NCI-H510A (cell line): ENCODE results near the gene UCK1.

ENCODE experiments used
- DNase-seq: peaks from one replicate; lab custom pipeline; 2025; lab: John Stamatoyannopoulos, UW

UCK1 gene

GRCh38 chr9:131530920-131531832, at the start of gene UCK1:
TSS of gene UCK1 (minus strand) at chr9:131531263. CDS start at chr9:131531174, 89 bp downstream.
- DNase-seq: peak; percentile 92

GRCh38 chr9:131580358-131580757, 49.3 kb upstream of the UCK1 start:
- DNase-seq: no peak

GRCh38 chr9:131579789-131580211, 48.7 kb upstream of the UCK1 start:
- DNase-seq: no peak

DNA sequence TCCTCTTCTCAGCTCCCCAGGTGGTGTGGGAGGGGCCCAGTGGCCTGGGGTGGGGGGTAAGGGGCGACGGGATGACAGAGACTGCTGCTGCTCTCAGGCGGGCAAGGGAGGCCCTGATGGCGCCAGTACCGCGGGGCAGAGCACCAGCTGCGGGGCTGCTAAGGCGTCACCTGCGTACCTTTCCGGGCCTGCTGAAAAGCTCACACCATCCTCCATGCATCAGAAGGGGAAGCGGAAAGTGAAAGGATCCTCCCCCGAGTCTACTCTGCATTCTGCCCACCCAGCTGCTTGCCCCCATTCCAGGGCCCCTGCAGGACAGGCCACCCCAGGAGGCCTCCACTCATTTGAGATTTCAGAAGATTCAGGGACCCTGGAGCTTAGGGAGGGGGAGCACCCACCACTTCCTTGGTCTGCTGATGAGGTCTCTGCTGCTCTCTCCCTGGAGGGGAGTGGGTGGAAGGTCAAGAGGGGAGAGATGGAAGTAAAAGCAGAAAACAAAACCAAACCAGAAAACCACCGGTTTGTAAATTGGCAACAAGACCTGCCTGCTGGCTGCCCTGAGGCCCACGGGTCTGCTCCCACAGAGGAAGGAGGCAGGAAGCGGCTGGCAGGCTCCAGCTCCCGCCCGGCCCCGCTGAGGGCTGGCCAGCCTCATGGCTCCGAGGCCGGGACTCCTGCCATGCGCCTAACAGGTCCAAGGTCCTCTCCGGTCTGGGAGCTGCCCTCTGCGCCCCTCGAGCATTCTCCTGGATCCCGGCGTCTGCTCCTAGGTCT, 47.9 kb upstream of the UCK1 start:
- no peak for DNase-seq

- DNase-seq: no peak
Observed at GRCh38 chr9:131578021-131578420, 47.0 kb upstream of the UCK1 start.

GRCh38 chr9:131577005-131578000, 46.2 kb upstream of the UCK1 start:
- DNase-seq: no peak

- no peak for DNase-seq
Observed at GRCh38 chr9:131575946-131576853, 45.1 kb upstream of the UCK1 start.

DNA sequence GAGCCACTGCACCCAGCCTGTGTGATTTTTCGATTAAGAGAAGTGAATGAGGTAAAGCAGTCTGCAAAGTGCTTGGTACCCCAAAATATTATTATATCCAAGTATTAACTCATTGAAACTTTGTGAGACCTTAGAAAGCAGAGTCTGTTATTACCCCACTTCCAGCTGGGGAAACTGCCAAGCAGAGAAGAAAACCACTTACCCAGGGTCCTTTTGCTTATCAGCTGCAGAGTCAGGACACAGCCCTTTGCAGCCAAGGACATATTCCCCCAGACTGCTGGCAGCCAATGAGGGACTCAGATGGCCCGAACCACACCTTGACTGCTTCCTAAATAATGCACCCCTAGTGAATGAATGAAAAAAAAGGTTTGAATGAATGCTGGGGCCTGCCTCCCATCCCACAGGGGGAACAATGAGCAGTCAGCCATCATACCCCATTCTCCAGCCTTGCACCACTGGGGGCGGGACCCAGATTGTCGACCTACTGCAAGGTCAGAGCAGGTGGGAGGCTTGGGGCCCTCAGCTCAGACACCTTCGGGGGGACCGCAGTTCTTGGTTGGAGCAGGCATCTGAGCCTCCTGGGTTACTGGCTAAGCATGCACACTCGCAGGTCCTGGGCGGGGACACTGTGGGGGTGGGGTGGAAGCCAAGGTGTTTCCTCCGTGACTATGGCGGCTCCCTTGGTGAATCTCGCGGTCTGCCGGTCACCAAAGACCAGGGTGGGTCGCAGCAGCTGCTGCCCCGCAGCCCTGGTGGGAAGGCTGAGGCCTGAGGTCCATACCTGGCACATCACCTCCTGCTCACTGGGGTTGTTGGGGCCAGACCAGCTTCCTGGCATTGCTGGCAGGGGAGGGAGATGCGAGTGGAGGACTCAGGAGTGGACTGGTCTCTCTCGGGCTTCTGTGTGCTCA, 43.9 kb upstream of the UCK1 start:
- no peak for DNase-seq

DNA sequence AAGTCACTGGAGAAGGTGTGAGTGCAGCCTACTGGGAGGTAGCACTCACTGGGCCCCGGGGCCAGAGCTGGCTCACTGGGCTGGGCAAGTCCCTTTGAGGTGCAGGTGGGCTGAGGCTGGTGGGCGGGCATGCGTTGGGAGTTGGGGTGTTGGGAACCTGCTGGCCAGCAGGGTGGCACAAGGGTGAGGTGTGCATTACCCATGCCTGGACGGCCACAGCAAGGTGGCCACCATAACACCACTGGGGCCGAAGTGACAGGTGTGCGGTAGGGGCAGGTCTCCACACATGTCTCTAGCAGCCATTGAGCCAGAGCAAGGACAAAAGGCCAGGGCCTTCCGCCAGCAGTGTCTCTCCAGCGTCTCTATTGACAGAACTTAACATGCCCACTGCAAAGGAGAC, 36.8 kb upstream of the UCK1 start:
- DNase-seq: no peak

DNA sequence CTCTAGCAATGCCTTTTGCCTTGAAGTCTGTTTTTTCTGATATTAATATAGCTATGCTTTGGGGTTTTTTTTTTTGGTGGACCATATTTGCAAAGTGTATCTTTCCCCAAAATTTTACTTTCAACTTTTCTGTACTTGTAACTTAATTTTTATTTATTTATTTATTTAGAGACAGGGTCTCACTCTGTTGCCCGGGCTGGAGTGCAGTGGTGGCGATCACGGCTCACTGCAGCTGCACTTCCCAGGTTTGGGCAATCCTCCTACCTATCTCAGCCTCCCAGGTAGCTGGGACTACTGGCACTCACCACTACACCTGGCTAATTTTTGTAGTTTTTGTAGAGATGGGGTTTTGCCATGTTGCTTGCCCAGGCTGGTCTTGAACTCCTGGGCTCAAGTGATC, 35.1 kb upstream of the UCK1 start:
- DNase-seq: no peak

DNA sequence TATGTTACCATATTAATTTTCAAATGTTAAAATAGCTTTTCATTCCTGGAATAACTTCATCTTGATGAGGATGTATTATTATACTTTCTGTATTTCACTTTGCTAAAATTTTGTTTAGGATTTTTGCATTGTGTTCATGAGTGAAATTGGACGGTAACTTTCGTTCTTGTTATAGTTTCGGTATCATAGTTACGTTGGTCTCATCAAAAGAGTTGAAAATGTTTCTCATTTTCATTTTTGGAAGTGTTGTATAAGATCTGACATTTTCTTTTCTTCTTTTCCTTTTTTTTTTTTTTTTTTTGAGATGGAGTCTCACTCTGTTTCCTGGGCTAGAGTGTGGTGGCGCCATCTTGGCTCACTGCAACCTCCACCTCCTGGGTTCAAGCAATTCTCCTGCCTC, 34.3 kb upstream of the UCK1 start:
- no peak for DNase-seq

DNA sequence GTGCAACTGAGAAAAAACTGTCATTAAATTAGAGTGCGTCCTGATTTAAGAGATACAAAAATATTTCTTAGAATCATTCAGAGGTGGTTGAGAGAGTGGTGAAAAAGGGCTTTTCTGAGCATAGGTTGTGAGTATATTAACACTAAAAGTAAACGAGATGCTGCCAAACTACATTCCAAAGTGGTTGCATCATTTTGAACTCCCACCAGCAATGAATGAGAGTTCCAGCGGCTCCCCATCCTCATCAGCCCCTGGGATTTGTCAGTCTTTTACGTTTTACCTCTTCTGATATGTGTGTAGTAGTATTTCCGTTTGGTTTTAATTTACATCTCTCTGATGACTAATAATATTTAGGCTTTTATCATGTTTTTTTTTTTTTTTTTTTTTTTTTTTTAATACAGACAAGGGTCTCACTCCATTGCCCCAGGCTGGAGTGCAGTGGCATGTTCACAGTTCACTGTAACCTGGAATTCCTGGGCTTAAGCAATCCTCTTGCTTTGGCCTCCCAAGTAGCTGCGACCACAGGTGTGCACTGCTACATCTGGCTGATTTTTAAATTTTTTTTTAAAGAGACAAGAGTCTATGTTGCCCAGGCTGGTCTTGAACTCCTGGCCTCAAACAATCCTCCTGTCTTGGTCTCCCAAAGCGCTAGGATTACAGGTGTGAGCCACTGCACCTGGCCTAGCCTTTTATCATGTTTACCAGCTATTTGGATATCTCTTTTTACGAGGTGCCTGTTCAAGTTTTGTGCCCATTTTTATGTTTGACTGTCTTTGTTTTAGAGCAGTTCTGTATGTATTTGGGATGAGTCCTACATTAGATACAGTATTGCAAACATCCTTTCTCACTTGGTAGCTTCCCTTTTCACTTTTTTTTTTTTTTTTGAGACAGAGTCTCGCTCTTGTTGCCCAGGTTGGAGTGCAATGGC, 31.2 kb upstream of the UCK1 start:
- no peak for DNase-seq

- DNase-seq: no peak
Observed at GRCh38 chr9:131559421-131560000, 28.4 kb upstream of the UCK1 start.

DNA sequence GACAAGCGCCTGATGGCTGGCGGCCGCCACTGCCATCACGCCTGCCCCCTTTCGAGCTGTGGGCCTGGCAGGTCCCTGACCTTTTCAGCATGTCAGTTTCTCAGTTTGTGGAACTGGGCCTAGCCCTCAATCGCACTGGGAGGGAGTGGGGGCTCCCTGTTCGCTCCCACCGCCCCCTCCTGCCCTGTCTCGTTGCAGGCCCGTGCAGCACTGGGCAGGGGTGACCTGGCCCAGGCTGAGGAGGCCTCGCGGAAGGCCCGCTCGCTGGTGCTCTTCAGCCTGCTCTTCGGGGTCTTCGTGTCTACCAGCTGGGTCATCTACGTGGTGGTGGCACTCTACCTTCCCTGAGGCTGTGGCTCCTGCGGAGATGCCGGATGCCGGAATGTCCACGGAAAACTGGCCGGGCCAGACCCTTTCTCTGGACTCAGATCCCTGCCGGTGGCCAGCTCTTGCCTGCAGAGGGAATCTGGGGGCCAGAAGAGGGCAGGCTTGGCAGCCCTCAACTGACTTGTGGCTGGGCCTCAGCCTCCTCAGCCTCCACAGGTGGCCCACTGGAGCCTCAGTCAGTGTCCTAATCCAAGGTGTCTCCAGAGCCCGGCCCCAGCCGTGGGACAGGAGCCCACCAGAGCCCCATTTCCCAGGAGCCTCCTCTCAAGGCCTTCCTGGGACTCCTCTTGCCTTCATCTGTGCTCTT, 26.9 kb upstream of the UCK1 start:
- DNase-seq: no peak

DNA sequence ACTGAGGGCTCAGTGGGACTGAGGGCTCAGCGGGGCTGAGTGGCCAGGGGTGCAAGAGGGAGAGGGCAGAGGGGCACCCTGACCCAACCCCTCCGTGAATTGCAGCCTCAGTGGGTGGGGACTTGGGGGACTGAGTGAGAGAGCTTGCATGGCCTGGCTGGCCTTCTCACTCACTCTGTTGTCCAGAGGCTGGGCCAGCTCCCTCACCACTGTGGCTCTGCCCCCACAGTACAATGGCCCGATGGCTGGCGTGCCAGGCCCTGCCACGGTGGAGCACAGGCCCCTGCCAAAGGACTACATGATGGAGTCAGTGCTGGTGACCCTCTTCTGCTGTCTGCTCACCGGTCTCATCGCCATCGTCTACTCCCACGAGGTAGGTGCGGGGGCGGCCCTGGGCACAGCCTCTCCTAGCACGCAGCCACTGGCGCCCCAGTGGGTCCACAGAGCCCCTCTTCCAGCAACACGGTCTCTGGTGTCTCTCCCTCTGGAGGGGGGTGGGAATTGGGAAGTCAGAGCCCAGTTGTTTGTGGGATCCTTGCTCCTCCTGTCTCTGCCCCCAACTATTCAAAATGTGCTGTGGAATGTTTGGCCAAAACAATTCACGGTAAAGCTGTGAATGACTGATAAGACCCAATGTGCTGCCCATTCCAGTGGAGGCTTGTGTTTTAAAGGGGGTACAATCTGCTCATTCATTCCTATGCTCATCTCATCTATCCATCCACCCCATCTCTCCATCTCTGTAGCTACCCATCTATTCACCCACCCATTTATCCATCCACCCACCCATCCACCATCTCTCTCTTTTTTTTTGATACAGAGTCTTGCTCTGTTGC, 25.0 kb upstream of the UCK1 start:
- DNase-seq: no peak

GRCh38 chr9:131554843-131555351, 23.8 kb upstream of the UCK1 start:
- no peak for DNase-seq
